SK-N-SH (cell line): Measurements from ENCODE around the gene CCDC148. TPM values are rescaled to one million over a fixed set of nuclear protein-coding genes. Genes with fewer than 3 reads are reported as not detected.

Experiments
- CTCF ChIA-PET: fragments of 300-600, 350-600 bp; formaldehyde crosslinking; extraction: SDS; loops from one replicate; lab custom pipeline; 2021; lab: Yijun Ruan, JAX
- POLR2A ChIA-PET: fragments of 350-600 bp; sonication (Branson Sonifier 250); formaldehyde crosslinking; extraction: SDS; loops from one replicate; lab custom pipeline; 2020; ENCODE audit warnings: antibody characterized with exemption, inconsistent platforms; lab: Yijun Ruan, JAX
- DNase-seq: peaks from one replicate; pipeline ENCODE4 v3.0.0; 2012
- H2AFZ ChIP-seq: fragments of 200-600 bp; sonication (generic); 2 replicates; pipeline ENCODE4 v1.8.1; 2016; ENCODE audit warnings: antibody characterized with exemption, mild to moderate bottlenecking, low read depth
- H3F3A ChIP-seq: fragments of 200-600 bp; sonication (generic); replicated peaks from 2 replicates; pipeline ENCODE3; 2016; ENCODE audit warnings: antibody characterized with exemption, mild to moderate bottlenecking; ENCODE audit not compliant: insufficient read depth
- H3K27ac ChIP-seq, 2 experiments: fragments of 200-500 bp in 1 of 2; fragments of 200-600 bp in 1 of 2; sonication (Bioruptor generic) in 1 of 2; sonication (generic), shearing (Covaris generic) in 1 of 2; 2 replicates each; pipeline versions ENCODE4 v1.5.1 to v1.6.1; 2014 to 2016; ENCODE audit warnings: low read depth in 2 of 2, inconsistent platforms in 1 of 2, low read length in 1 of 2, mild to moderate bottlenecking in 1 of 2, mixed read lengths in 1 of 2
- H3K27me3 ChIP-seq: fragments of 200-600 bp; sonication (generic), shearing (Covaris generic); 2 replicates; pipeline ENCODE4 v1.6.1; 2016; ENCODE audit warnings: mixed run types; ENCODE audit not compliant: insufficient read depth
- H3K36me3 ChIP-seq, 2 experiments: fragments of 200-500 bp in 1 of 2; fragments of 200-600 bp in 1 of 2; sonication (Bioruptor generic) in 1 of 2; sonication (generic) in 1 of 2; replicated peaks in 1 of 2; 2 replicates each; pipeline versions ENCODE3 to v1.5.1; 2014 to 2016; ENCODE audit warnings: low read length in 1 of 2, mild to moderate bottlenecking in 1 of 2; ENCODE audit not compliant: insufficient read depth in 2 of 2, control insufficient read depth in 1 of 2
- H3K4me1 ChIP-seq, 2 experiments: fragments of 200-500 bp in 1 of 2; fragments of 200-600 bp in 1 of 2; sonication (Bioruptor generic) in 1 of 2; sonication (generic), shearing (Covaris generic) in 1 of 2; 2 replicates each; pipeline versions ENCODE4 v1.5.1 to v1.6.1; 2014 to 2016; ENCODE audit warnings: low read depth in 1 of 2, low read length in 1 of 2, mixed run types in 1 of 2; ENCODE audit not compliant: insufficient read depth in 2 of 2, control insufficient read depth in 1 of 2
- H3K4me2 ChIP-seq: fragments of 200-600 bp; sonication (generic), shearing (Covaris generic); 2 replicates; pipeline ENCODE4 v1.6.1; 2017; ENCODE audit warnings: mixed run types
- H3K4me3 ChIP-seq, 2 experiments: fragments of 200-500 bp in 1 of 2; fragments of 200-600 bp in 1 of 2; sonication (Bioruptor generic) in 1 of 2; sonication (generic), shearing (Covaris generic) in 1 of 2; 2 replicates each; pipeline versions ENCODE4 v1.5.1 to v1.8.1; 2014 to 2016; ENCODE audit warnings: low read depth in 2 of 2, inconsistent platforms in 1 of 2, low read length in 1 of 2, mild to moderate bottlenecking in 1 of 2, mixed read lengths in 1 of 2, moderate library complexity in 1 of 2
- H3K79me2 ChIP-seq: fragments of 200-600 bp; sonication (generic); 2 replicates; pipeline ENCODE4 v1.8.1; 2017; ENCODE audit warnings: mild to moderate bottlenecking; ENCODE audit not compliant: insufficient read depth
- H3K9ac ChIP-seq: fragments of 200-600 bp; sonication (generic); 2 replicates; pipeline ENCODE4 v1.6.1; 2017; ENCODE audit warnings: mixed run types
- H3K9me2 ChIP-seq: fragments of 200-600 bp; sonication (generic); 2 replicates; pipeline ENCODE4 v1.6.1; 2017; ENCODE audit warnings: mixed run types
- H3K9me3 ChIP-seq: fragments of 200-600 bp; sonication (generic); 2 replicates; pipeline ENCODE4 v1.6.1; 2017; ENCODE audit warnings: mixed run types, mild to moderate bottlenecking, moderate library complexity
- H4K20me1 ChIP-seq: fragments of 200-600 bp; sonication (generic); 2 replicates; pipeline ENCODE4 v1.6.1; 2017; ENCODE audit warnings: mild to moderate bottlenecking, mixed run types; ENCODE audit not compliant: insufficient read depth
- CHD2 ChIP-seq: fragments of 150-350 bp; IDR thresholded peaks from 2 replicates; pipeline ENCODE4 v1.6.1; 2018; ENCODE audit warnings: low read length; ENCODE audit not compliant: partially characterized antibody
- CTCF ChIP-seq: fragments of 200-600 bp; sonication (generic); IDR thresholded peaks from 2 replicates; pipeline ENCODE4 v1.6.1; 2017; ENCODE audit warnings: antibody characterized with exemption, mild to moderate bottlenecking, moderate library complexity
- EP300 ChIP-seq, 2 experiments: IDR thresholded peaks; 2 replicates each; pipeline versions ENCODE4 v1.4.0 to v1.6.1; 2012; ENCODE audit warnings: borderline replicate concordance in 1 of 2, low read depth in 1 of 2, low read length in 1 of 2
- FOXM1 ChIP-seq: IDR thresholded peaks from 2 replicates; pipeline ENCODE4 v1.4.0; 2012; ENCODE audit warnings: low read depth, mild to moderate bottlenecking
- GABPA ChIP-seq: IDR thresholded peaks from 2 replicates; pipeline ENCODE4 v1.4.0; 2012; ENCODE audit warnings: low read depth, mild to moderate bottlenecking
- MEF2A ChIP-seq: IDR thresholded peaks from 2 replicates; pipeline ENCODE4 v1.4.0; 2012; ENCODE audit warnings: low read depth, borderline replicate concordance
- NFIC ChIP-seq: IDR thresholded peaks from 2 replicates; pipeline ENCODE4 v1.4.0; 2012; ENCODE audit warnings: borderline replicate concordance
- RXRA ChIP-seq: IDR thresholded peaks from 2 replicates; pipeline ENCODE4 v1.4.0; 2012; ENCODE audit warnings: low read depth, mild to moderate bottlenecking, borderline replicate concordance
- SIN3A ChIP-seq: IDR thresholded peaks from 2 replicates; pipeline ENCODE4 v1.6.1; 2012; ENCODE audit warnings: low read depth, mild to moderate bottlenecking, low read length, moderate library complexity, borderline replicate concordance
- USF1 ChIP-seq: IDR thresholded peaks from 2 replicates; pipeline ENCODE4 v1.4.0; 2012; ENCODE audit warnings: low read depth, borderline replicate concordance
- WGBS: methylation state at CpG from one replicate; pipeline ENCODE4 v1.1.6; 2017; ENCODE audit warnings: low lambda C conversion rate; 5-methylcytosine and 5-hydroxymethylcytosine counted together
- polyA plus RNA-seq, 3 experiments: library from polyadenylated mRNA; depleted of rRNA; stranded (reverse); fragments of >200 nt; gene quantifications; 2 replicates each; pipeline ENCODE4 v1.2.3, GENCODE V29; 2012
- TF ChIP-seq, protein P1 (sequence below): fragments of 150-350 bp; IDR thresholded peaks from 2 replicates; pipeline ENCODE4 v1.6.1; 2016; ENCODE audit warnings: mild to moderate bottlenecking, low read depth, low read length

CCDC148 gene
- polyA plus RNA-seq, 1 of the 3 experiments (the other 2 are of a cell fraction) = 0.18 TPM

- TF ChIP-seq, protein P1, sequence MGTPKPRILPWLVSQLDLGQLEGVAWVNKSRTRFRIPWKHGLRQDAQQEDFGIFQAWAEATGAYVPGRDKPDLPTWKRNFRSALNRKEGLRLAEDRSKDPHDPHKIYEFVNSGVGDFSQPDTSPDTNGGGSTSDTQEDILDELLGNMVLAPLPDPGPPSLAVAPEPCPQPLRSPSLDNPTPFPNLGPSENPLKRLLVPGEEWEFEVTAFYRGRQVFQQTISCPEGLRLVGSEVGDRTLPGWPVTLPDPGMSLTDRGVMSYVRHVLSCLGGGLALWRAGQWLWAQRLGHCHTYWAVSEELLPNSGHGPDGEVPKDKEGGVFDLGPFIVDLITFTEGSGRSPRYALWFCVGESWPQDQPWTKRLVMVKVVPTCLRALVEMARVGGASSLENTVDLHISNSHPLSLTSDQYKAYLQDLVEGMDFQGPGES = no peak
- TF ChIP-seq SIN3A (no peak), MEF2A (no peak), USF1 (no peak), FOXM1 (no peak), NFIC (no peak), CHD2 (no peak), EP300 (IDR thresholded peaks at IDR 0.05; ENCODE audit: borderline replicate concordance in 1 of 2, low read depth in 1 of 2, low read length in 1 of 2) (no peak), RXRA (no peak), GABPA (no peak), CTCF (no peak)
These were observed 256.5 kb downstream of the CCDC148 start (continued) for GRCh38 chr2:158199928-158200650.

DNA sequence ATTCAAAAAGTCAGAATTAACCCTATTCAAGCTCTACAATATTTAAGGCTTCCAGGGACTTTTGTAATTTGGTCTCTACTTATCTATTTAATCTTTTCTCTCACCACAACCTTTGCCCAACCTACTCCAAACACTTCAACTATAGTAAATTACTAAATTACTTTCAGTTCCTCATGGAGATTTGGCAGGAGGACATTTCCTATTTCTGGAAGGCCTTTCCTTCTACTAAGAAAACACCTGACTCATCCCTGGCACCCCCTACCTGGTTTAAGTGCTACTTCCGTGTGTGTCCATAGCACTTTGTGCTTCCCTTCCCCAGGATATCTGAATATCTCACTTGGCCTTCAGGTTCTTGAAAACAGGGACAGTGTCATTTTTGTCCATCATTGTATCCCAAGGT, 258.6 kb downstream of the CCDC148 start:
- POLR2A ChIA-PET = no interaction called here
- Histone ChIP-seq H3K79me2 (no peaks in the 10 kb centered on the region), H3K4me2 (no peak overlapping the region), H3K9me3 (no peaks in the 10 kb centered on the region), H3K27me3 (no peaks in the 10 kb centered on the region; the same call in 1 of the 2 replicates), H3F3A (no peaks in the 10 kb centered on the region), H3K4me1 (peaks cover 0 to 7% of the 10 kb centered on the region in 2 experiments; a peak in 2 of 4 replicates), H3K9ac (no peak overlapping the region), H4K20me1 (no peaks in the 10 kb centered on the region), H3K9me2 (no peaks in the 10 kb centered on the region), H2AFZ (no peak overlapping the region), H3K27ac (no peak overlapping the region), H3K36me3 (no peaks in the 10 kb centered on the region), H3K4me3 (no peak overlapping the region)
- WGBS = 61% methylated on average over 1 of the region's 1 CpG
- no peak for TF ChIP-seq CTCF
- CTCF ChIA-PET = no interaction called here
- DNase-seq = no peak
